ENCODE measurements around the gene RAD1. TPM values are rescaled to one million over a fixed set of nuclear protein-coding genes. Genes with fewer than 3 reads are reported as not detected.

The RAD1 gene
- total and polyA plus RNA-seq, 11 donors, result 12.8 to 29.6 (median 22.7) TPM

GRCh38 chr5:34869256-34869655 lies 46.0 kb downstream of the RAD1 start:
- no peaks in the 10 kb centered on the region for H3K4me1 ChIP-seq
- no peaks in the 10 kb centered on the region for H3K36me3 ChIP-seq
- no peaks in the 10 kb centered on the region for H3K9me3 ChIP-seq
- no peaks in the 10 kb centered on the region for H3K27me3 ChIP-seq
- WGBS, 4 donors, result 75 to 93% (median 76%) methylated on average over 1 of the region's 1 CpG
- DNase-seq (no peak), ATAC-seq (no peak)
- TF ChIP-seq, protein P1, sequence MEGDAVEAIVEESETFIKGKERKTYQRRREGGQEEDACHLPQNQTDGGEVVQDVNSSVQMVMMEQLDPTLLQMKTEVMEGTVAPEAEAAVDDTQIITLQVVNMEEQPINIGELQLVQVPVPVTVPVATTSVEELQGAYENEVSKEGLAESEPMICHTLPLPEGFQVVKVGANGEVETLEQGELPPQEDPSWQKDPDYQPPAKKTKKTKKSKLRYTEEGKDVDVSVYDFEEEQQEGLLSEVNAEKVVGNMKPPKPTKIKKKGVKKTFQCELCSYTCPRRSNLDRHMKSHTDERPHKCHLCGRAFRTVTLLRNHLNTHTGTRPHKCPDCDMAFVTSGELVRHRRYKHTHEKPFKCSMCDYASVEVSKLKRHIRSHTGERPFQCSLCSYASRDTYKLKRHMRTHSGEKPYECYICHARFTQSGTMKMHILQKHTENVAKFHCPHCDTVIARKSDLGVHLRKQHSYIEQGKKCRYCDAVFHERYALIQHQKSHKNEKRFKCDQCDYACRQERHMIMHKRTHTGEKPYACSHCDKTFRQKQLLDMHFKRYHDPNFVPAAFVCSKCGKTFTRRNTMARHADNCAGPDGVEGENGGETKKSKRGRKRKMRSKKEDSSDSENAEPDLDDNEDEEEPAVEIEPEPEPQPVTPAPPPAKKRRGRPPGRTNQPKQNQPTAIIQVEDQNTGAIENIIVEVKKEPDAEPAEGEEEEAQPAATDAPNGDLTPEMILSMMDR (IDR thresholded peaks at IDR 0.05), result no peak
- no peak for TF ChIP-seq POLR2A (IDR thresholded peaks at IDR 0.05)
- no peak overlapping the region for H3K4me3 ChIP-seq
- no peak overlapping the region for H3K27ac ChIP-seq
- intact Hi-C loops (cut with DNase I), result no loop called here

DNA sequence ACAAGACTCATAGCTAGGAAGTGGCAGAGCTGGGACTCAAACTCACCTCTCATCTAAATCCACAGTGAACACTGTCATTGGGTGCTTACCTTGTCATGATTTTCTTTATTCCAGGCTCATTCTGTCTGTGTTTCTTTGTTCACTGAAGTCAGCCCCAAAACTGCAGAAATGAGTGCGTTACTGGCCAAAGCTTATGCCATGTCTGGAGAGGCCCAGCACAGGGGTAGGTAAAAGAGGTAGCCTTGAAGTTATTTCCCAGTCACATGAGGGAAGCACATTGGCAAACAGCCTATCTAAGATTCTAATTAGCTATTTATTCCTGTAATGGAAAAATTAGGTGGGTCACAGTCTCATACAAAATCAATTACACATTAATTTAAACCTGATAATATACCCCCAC lies 46.5 kb downstream of the RAD1 start:
- DNase-seq, result no peak
- intact Hi-C loops (cut with DNase I), result no loop called here

DNA sequence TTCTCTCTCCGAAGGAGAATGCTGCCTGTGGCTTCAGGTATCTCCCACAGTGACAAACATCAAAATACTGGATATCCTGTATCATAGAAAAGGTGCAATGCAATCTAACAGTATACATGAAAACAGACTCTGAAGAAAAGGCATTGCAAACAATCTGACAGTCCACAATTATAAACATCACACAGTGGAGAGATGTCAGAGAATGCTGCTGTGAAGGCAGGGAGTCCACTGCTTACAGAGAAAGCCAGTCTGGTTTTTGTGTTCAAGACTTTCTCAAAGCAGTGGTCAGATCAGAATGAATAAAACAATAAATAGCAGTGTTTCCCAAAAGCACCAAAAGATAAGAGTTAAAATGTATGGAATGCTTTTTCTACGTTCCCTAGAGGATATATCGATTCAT lies 47.6 kb downstream of the RAD1 start:
- H3K4me3 ChIP-seq, result no peak overlapping the region
- 82 to 89% (median 85%) methylated on average over 3 of the region's 3 CpGs for WGBS, 4 donors
- TF ChIP-seq POLR2A (IDR thresholded peaks at IDR 0.05), result no peak
- TF ChIP-seq, protein P1 (IDR thresholded peaks at IDR 0.05), result no peak
- H3K27ac ChIP-seq, result no peak overlapping the region
- no peaks in the 10 kb centered on the region for H3K9me3 ChIP-seq
- H3K36me3 ChIP-seq, result no peaks in the 10 kb centered on the region
- ATAC-seq (no peak), DNase-seq (no peak)
- H3K27me3 ChIP-seq, result no peaks in the 10 kb centered on the region
- intact Hi-C loops (cut with DNase I), result no loop called here
- H3K4me1 ChIP-seq, result peaks cover 0 to 11% (median 0%) of the 10 kb centered on the region in 12 donors

More for the DNA sequence above, 46.5 kb downstream of the RAD1 start:
- no peaks in the 10 kb centered on the region for H3K9me3 ChIP-seq
- H3K27ac ChIP-seq, result no peak overlapping the region
- WGBS, 4 donors, result 85 to 100% (median 97%) methylated on average over 1 of the region's 1 CpG
- no peaks in the 10 kb centered on the region for H3K36me3 ChIP-seq
- H3K4me3 ChIP-seq, result no peak overlapping the region
- TF ChIP-seq POLR2A (IDR thresholded peaks at IDR 0.05), result no peak
- TF ChIP-seq, protein P1 (IDR thresholded peaks at IDR 0.05), result no peak
- no peak for ATAC-seq
- H3K27me3 ChIP-seq, result no peaks in the 10 kb centered on the region
- peaks cover 0 to 2% (median 0%) of the 10 kb centered on the region in 12 donors for H3K4me1 ChIP-seq

- Histone ChIP-seq H3K9me3 (no peaks in the 10 kb centered on the region), H3K4me3 (no peak overlapping the region), H3K27ac (no peak overlapping the region), H3K27me3 (no peaks in the 10 kb centered on the region), H3K36me3 (no peaks in the 10 kb centered on the region), H3K4me1 (peaks cover 0 to 11% (median 0%) of the 10 kb centered on the region in 12 donors)
- WGBS, 4 donors, result 74 to 85% (median 84%) methylated on average over 3 of the region's 3 CpGs
- intact Hi-C loops (cut with DNase I), result no loop called here
- ATAC-seq (no peak), DNase-seq (no peak)
- no peak for TF ChIP-seq POLR2A (IDR thresholded peaks at IDR 0.05)
- TF ChIP-seq, protein P1 (IDR thresholded peaks at IDR 0.05), result no peak
These were observed 48.3 kb downstream of the RAD1 start for GRCh38 chr5:34866989-34867471.

All from heart left ventricle (tissue), 16 donors.